ENCODE measurements around the gene APOBR.
"Not testable (repeated sequence)": the region's sequence is repeated elsewhere in the genome, so short reads cannot be mapped to it uniquely, and the experiment has no call there.

The APOBR gene

GRCh38 chr16:28527100-28527785 is 32.8 kb downstream of the APOBR start:
- not testable (repeated sequence) for DNase-seq (ENCODE audit: low read depth in 1 of 2, low spot score in 1 of 2)

GRCh38 chr16:28527985-28528384 is 33.5 kb downstream of the APOBR start:
- no peak for DNase-seq (ENCODE audit: low read depth in 1 of 2, low spot score in 1 of 2)

GRCh38 chr16:28528463-28528867 is 34.0 kb downstream of the APOBR start:
- no peak for DNase-seq (ENCODE audit: low read depth in 1 of 2, low spot score in 1 of 2)

DNA sequence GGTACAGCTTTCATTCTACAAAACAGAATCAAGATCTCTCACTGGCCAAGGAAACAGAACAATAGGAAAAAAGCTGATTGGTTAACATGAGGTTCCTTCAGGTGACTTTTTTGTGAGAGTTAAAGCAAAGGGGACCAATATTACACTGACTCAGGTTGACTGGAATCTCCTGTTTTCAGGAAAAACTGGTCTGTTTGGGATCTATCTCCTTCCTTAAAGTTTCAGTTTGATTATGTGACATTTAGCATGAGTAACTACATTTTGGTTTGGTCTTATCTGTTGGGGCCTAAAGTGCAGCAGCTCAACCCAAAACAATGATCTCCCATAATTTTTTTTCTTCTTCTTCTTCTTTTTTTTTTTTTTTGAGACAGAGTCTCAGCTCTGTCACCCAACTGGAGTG is 34.7 kb downstream of the APOBR start:
- DNase-seq (ENCODE audit: low read depth in 1 of 2, low spot score in 1 of 2): no peak

GRCh38 chr16:28531777-28532744 is 37.6 kb downstream of the APOBR start:
- DNase-seq (ENCODE audit: low read depth in 1 of 2, low spot score in 1 of 2): no peak

- no peak for DNase-seq (ENCODE audit: low read depth in 1 of 2, low spot score in 1 of 2)
Observed at GRCh38 chr16:28532940-28533647, 38.7 kb downstream of the APOBR start.

GRCh38 chr16:28534542-28535373 is 40.3 kb downstream of the APOBR start:
- DNase-seq (ENCODE audit: low read depth in 1 of 2, low spot score in 1 of 2): no peak

- DNase-seq (ENCODE audit: low read depth in 1 of 2, low spot score in 1 of 2): no peak
Observed at GRCh38 chr16:28537076-28537475, 42.6 kb downstream of the APOBR start.

GRCh38 chr16:28537964-28538732 is 43.7 kb downstream of the APOBR start:
- no peak for DNase-seq (ENCODE audit: low read depth in 1 of 2, low spot score in 1 of 2)

- no peak for DNase-seq (ENCODE audit: low read depth in 1 of 2, low spot score in 1 of 2)
Observed at GRCh38 chr16:28538733-28539596, 44.5 kb downstream of the APOBR start, which contains the start of gene NUPR1. NUPR1 (minus strand) TSS chr16:28538974; CDS start chr16:28538907, 67 bp downstream.

GRCh38 chr16:28540346-28540745 is 45.9 kb downstream of the APOBR start:
- DNase-seq (ENCODE audit: low read depth in 1 of 2, low spot score in 1 of 2): no peak

DNA sequence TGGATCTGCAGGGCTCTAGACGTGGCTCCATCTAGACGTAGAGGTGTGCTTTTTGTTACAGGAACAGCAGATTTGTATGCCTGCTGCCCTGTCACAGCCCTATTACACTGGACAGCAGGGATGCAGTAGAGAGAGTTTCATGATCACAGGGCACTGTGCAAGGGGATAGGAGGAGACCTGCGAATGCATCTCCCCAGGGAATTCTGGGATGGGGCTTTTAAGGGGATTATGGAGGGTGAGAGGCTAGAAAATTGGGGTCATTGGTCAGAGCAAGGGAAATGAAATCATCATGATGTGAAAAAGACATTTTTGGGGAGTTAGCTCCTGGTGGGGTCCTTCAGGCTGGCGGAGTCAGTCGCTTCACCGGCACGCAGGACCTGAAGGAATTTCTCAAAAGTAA is 48.2 kb downstream of the APOBR start:
- DNase-seq (ENCODE audit: low read depth in 1 of 2, low spot score in 1 of 2): no peak

GRCh38 chr16:28543072-28543471 is 48.6 kb downstream of the APOBR start:
- DNase-seq (ENCODE audit: low read depth in 1 of 2, low spot score in 1 of 2): no peak

DNA sequence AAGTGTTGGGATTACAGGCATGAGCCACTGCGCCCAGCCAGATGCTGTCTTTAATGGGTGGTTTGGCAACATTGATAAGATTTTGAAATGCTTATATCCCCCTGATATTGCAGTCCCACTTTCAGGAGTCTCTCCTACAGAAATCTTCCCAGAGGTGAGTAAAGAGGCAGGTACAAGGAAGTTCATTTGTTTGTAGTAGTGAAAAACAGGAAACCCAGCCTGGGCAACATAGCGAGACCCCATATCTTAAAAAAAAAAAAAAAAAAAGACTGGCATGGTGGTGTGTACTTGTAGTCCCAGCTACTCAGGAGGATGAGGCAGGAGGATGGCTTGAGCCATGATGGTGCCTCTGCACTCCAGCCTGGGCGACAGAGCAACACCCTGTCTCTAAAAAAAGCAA is 50.6 kb downstream of the APOBR start:
- no peak for DNase-seq (ENCODE audit: low read depth in 1 of 2, low spot score in 1 of 2)

DNA sequence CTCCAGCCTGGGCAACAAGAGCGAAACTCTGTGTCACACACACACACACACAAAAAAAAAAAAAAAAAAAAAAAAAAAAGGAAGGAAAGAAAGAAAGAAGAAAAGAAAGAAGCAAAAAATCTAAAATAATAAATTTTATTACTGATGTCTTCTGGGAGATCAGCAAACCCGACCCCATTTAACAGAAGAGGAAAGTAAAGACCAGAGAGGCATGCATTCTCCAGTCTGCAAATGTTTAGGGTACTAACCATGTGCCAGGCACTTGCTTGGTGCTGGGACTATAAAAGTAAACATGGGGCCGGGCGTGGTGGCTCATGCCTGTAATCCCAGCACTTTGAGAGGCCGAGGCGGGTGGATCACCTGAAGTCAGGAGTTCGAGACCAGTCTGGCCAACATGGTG is 51.5 kb downstream of the APOBR start:
- not testable (repeated sequence) for DNase-seq (ENCODE audit: low read depth in 1 of 2, low spot score in 1 of 2)

GRCh38 chr16:28546626-28547025 is 52.2 kb downstream of the APOBR start:
- no peak for DNase-seq (ENCODE audit: low read depth in 1 of 2, low spot score in 1 of 2)

DNA sequence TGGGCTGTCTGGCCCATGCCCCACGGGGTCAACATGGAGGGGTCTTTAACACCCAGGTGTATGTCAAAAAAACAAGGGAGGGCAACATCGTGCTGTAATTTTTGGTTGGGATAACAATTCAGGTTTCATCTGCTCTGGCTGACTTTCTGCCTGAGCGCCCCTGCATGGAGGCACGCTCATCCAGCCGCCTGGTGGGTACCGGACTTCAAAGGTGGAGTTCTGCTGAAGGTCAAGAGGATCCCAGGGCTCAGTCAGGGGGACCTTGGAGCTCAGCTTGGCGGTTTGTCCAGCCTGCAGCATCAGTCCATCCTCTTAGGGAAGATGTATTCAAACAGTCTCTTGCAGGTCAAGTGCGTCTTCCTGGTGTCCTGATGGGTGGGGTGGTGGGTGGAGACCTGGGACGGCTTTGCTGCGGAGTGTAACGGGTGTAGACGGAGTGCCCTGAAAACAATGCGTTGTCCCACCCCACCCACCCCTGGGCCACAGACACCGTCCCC is 53.9 kb downstream of the APOBR start:
- DNase-seq (ENCODE audit: low read depth in 1 of 2, low spot score in 1 of 2): no peak

Measured in activated T-helper 1 cell treated with anti-CD3 and anti-CD28 coated beads, Interleukin-2, amount 50 U/mL, for 16 hours (primary cell).